Gastrocnemius medialis (tissue), 4 donors: Measurements from ENCODE around the gene PLCXD1.

Source experiments
- CTCF ChIP-seq, 5 experiments: fragments of 450-650 bp in 3 of 5; fragments of 200-600 bp in 2 of 5; sonication (generic) in 2 of 5; IDR thresholded peaks in 4 of 5; conservative IDR thresholded peaks in 1 of 5; 1 replicate in 4 of 5; 2 replicates in 1 of 5; pipeline ENCODE4 v1.5.1; 2016 to 2019; ENCODE audit warnings: antibody characterized with exemption in 5 of 5, mild to moderate bottlenecking in 3 of 5, moderate library complexity in 3 of 5
- POLR2A ChIP-seq, 2 donors: fragments of 450-650 bp; IDR thresholded peaks; one replicate each; pipeline ENCODE4 v1.6.1; 2017; ENCODE audit warnings: antibody characterized with exemption in 2 of 2, mild to moderate bottlenecking in 2 of 2, moderate library complexity in 2 of 2

- TF ChIP-seq CTCF (IDR thresholded peaks at IDR 0.05 in 4 of 5, conservative IDR thresholded peaks at IDR 0.05 in 1 of 5) (no peak), POLR2A (IDR thresholded peaks at IDR 0.05) (no peak)
Measured at GRCh38 chrX:327660-328126, 46.5 kb downstream of the PLCXD1 start.
